Measurements from ENCODE around the gene OTOF.

Gene OTOF

GRCh38 chr2:26412091-26412673, 65.7 kb downstream of the OTOF start:
- DNase-seq (ENCODE audit: low read depth in 2 of 2): no peak

- no peak for DNase-seq (ENCODE audit: low read depth in 2 of 2)
Observed at GRCh38 chr2:26411419-26411818, 66.5 kb downstream of the OTOF start.

- no peak for DNase-seq (ENCODE audit: low read depth in 2 of 2)
Observed at GRCh38 chr2:26410764-26411243, 67.1 kb downstream of the OTOF start.

- no peak for DNase-seq (ENCODE audit: low read depth in 2 of 2)
Observed at GRCh38 chr2:26409785-26410184, 68.1 kb downstream of the OTOF start.

GRCh38 chr2:26407526-26407925, 70.4 kb downstream of the OTOF start:
- DNase-seq (ENCODE audit: low read depth in 2 of 2): no peak
